DOHH2 (cell line): ENCODE data around the gene RPTN.

Experiments used
- H3F3A ChIP-seq: fragments of 200-600 bp; sonication (generic), shearing (Covaris generic); 2 replicates; pipeline ENCODE4 v1.6.0; 2016; ENCODE audit warnings: antibody characterized with exemption, mild to moderate bottlenecking; ENCODE audit not compliant: control insufficient read depth, insufficient read depth
- H3K27ac ChIP-seq: fragments of 200-600 bp; sonication (generic); 2 replicates; pipeline ENCODE4 v1.5.1; 2014; ENCODE audit warnings: low read depth, mild to moderate bottlenecking, low read length, moderate library complexity
- H3K27me3 ChIP-seq: fragments of 200-600 bp; sonication (generic); 2 replicates; pipeline ENCODE4 v1.6.1; 2014; ENCODE audit warnings: mild to moderate bottlenecking, low read length, mixed read lengths; ENCODE audit not compliant: control insufficient read depth
- H3K36me3 ChIP-seq: fragments of 200-600 bp; sonication (generic); 2 replicates; pipeline ENCODE4 v1.6.1; 2014; ENCODE audit warnings: mild to moderate bottlenecking, low read length, moderate library complexity, mixed read lengths; ENCODE audit not compliant: control insufficient read depth
- H3K4me1 ChIP-seq: fragments of 200-600 bp; sonication (generic); 2 replicates; pipeline ENCODE4 v1.6.1; 2014; ENCODE audit warnings: mild to moderate bottlenecking, low read length, mixed read lengths; ENCODE audit not compliant: control insufficient read depth
- H3K4me2 ChIP-seq: fragments of 200-600 bp; sonication (generic); 2 replicates; pipeline ENCODE4 v1.6.0; 2014; ENCODE audit warnings: mild to moderate bottlenecking, low read length, moderate library complexity
- H3K4me3 ChIP-seq: fragments of 200-600 bp; sonication (generic); 2 replicates; pipeline ENCODE4 v1.5.1; 2014; ENCODE audit warnings: mild to moderate bottlenecking, low read length, mixed read lengths
- H3K79me2 ChIP-seq: fragments of 200-600 bp; sonication (generic); 2 replicates; pipeline ENCODE4 v1.6.1; 2014; ENCODE audit warnings: mild to moderate bottlenecking, low read length, mixed read lengths; ENCODE audit not compliant: control insufficient read depth
- H3K9me2 ChIP-seq: fragments of 200-600 bp; sonication (generic); replicated peaks from 2 replicates; pipeline ENCODE4 v1.6.1; 2014; ENCODE audit warnings: mild to moderate bottlenecking, low read length, mixed read lengths; ENCODE audit not compliant: control insufficient read depth
- H3K9me3 ChIP-seq: fragments of 200-600 bp; sonication (generic); 2 replicates; pipeline ENCODE4 v1.6.1; 2014; ENCODE audit warnings: antibody characterized with exemption, low read length, mixed read lengths; ENCODE audit not compliant: control insufficient read depth, insufficient read depth
- H4K20me1 ChIP-seq: fragments of 200-600 bp; sonication (generic); 2 replicates; pipeline ENCODE4 v1.6.0; 2014; ENCODE audit warnings: low read depth, mild to moderate bottlenecking, antibody characterized with exemption, low read length, moderate library complexity; ENCODE audit not compliant: control insufficient read depth, insufficient read depth
- CTCF ChIP-seq: fragments of 200-600 bp; sonication (generic); IDR thresholded peaks from one replicate; pipeline ENCODE4 v1.5.1; 2014; ENCODE audit warnings: antibody characterized with exemption, mild to moderate bottlenecking, low read depth, low read length; ENCODE audit not compliant: poor library complexity, severe bottlenecking
- EZH2phosphoT487 ChIP-seq: fragments of 200-600 bp; sonication (generic); IDR thresholded peaks from 2 replicates; pipeline ENCODE4 v1.6.1; 2017; ENCODE audit warnings: borderline replicate concordance, mild to moderate bottlenecking, antibody characterized with exemption, low read length, moderate library complexity, mixed read lengths

Gene RPTN

GRCh38 chr1:152125834-152126443, 33.1 kb downstream of the RPTN start:
- Histone ChIP-seq H3K4me1 (no peaks in the 10 kb centered on the region), H3K79me2 (no peaks in the 10 kb centered on the region), H3K9me3 (no peaks in the 10 kb centered on the region), H3K27ac (no peak overlapping the region), H3F3A (no peaks in the 10 kb centered on the region), H3K36me3 (no peaks in the 10 kb centered on the region), H4K20me1 (no peaks in the 10 kb centered on the region), H3K27me3 (peaks cover 45% of the 10 kb centered on the region), H3K4me2 (no peak overlapping the region), H3K4me3 (no peak overlapping the region), H3K9me2 (no peaks in the 10 kb centered on the region)
- TF ChIP-seq CTCF: no peak
- no peak for TF ChIP-seq EZH2phosphoT487

- no peak overlapping the region for H3K27ac ChIP-seq
- no peaks in the 10 kb centered on the region for H3K9me2 ChIP-seq
- no peaks in the 10 kb centered on the region for H3F3A ChIP-seq
- no peaks in the 10 kb centered on the region for H3K4me1 ChIP-seq
- no peaks in the 10 kb centered on the region for H4K20me1 ChIP-seq
- peaks cover 37% of the 10 kb centered on the region for H3K27me3 ChIP-seq
- no peak overlapping the region for H3K4me2 ChIP-seq
- no peaks in the 10 kb centered on the region for H3K79me2 ChIP-seq
- no peaks in the 10 kb centered on the region for H3K36me3 ChIP-seq
- H3K9me3 ChIP-seq: no peaks in the 10 kb centered on the region
- TF ChIP-seq EZH2phosphoT487 (no peak), CTCF (no peak)
- H3K4me3 ChIP-seq: no peak overlapping the region
Observed at GRCh38 chr1:152118915-152119314, 40.1 kb downstream of the RPTN start.

GRCh38 chr1:152115344-152115743, 43.7 kb downstream of the RPTN start, which contains the start of gene TCHH:
TSS of gene TCHH (minus strand) at chr1:152115444. CDS start at chr1:152114080, 1,364 bp downstream.
- Histone ChIP-seq H3K27me3 (peaks cover 63% of the 10 kb centered on the region), H3F3A (0 out of 2 replicates have a peak, but pooled peaks cover 2% of the 10 kb centered on the region), H3K4me1 (peaks cover 27% of the 10 kb centered on the region), H3K36me3 (no peaks in the 10 kb centered on the region), H3K9me3 (peaks cover 16% of the 10 kb centered on the region), H4K20me1 (no peaks in the 10 kb centered on the region), H3K27ac (no peak within 1 kb of the TSS), H3K9me2 (no peaks in the 10 kb centered on the region), H3K4me3 (no peak within 1 kb of the TSS), H3K79me2 (no peaks in the 10 kb centered on the region), H3K4me2 (no peak within 1 kb of the TSS)
- TF ChIP-seq CTCF (no peak), EZH2phosphoT487 (no peak)
